SKM-1 treated with dmso at 0.1 percent for 144 hours (cell line): ENCODE measurements around the gene KLRB1.
"Not testable (repeated sequence)": the region's sequence is repeated elsewhere in the genome, so short reads cannot be mapped to it uniquely, and the experiment has no call there.

ENCODE experiments used
- DNase-seq: peaks from one replicate; lab custom pipeline; 2025; ENCODE audit not compliant: unreplicated experiment; lab: John Stamatoyannopoulos, UW

Gene KLRB1

DNA sequence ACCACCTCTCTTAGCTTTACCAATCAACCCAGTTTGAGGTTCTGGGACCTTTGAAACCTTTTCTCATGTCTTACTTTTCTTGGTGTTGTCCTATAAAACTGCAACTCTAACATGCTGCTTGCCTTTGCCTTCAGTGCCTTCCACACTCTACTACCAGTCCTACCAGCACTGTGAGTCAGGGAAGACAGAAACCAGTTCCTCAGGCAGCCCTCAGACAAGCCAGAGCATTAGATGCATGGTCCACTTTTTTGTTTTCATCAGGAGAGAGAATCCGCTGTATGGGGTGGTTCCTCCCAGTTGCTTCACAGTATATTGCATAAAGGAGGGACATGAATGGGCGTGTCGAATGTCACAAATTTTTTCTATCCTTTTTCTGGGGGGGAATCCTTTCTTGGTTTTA is 17.3 kb upstream of the KLRB1 start:
- DNase-seq = no peak

DNA sequence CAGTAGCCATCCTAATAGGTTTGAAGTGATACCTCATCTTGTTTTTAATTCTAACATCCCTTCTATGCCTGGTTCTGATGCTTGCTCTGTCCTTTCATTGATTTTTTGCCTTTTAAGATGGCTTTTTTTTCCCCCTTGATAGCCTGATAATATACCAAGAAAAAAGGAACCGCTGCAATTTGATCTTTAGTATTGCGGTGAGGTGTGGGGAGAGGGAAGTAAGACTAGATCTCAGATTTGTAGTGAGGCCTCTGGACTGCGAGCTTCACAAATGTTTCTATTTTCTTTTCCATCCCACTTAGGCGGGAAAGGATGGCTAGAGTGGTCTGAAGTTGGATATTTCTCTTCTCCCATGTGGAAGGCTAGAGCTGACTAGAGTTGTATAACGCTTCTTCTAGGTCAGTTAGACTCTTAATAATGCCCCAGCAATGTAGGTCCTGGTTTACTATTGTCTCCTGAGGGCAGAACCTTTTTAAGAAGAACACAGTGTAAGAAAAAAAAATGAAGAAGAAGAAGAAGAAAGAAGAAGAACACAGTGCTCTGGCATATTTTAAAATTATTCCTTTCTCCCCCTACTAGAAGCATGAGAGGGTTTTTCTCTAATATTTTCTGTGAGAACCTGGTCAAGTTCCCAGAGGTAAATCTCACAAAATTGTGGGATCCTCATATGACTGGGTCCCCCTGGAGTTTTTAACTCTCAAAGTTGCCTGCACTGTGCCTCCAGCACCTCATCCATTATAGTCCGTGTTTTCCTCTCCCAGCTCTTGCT is 11.9 kb upstream of the KLRB1 start:
- DNase-seq = no peak

GRCh38 chr12:9618906-9619305 is 11.2 kb upstream of the KLRB1 start:
- not testable (repeated sequence) for DNase-seq

- DNase-seq = no peak
Observed at GRCh38 chr12:9617124-9617523, 9.4 kb upstream of the KLRB1 start.

DNA sequence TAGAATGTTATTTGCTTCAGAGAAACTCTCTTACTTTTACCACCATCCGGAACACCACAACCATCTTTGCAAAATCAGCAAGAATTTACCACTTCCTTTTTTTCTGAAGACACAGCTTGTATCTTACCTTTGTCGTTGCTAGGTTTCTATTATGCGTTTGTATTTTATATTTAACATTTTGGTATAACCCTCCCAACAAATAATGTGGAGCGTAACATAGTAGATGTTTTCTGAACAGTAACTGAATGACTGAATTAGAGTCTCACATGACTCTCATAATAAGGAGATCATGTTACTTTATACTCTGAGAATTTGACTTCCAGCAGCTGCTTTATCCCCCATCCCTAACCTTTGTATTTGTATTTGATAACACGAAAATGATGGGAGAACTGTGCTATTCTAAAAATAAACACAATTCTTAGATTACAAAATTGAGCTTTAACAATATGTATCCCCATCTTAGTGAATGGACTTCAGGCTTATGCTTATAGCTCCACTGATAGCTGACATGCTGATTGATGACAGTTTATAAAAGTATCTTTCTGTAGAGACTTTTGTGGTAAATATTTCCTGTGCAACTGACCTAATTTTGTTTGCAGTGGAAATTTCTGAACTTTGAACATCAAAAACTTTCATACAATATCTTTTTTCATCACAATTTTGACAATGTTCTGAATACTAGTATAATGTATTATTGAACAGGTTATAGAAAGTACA is 7.9 kb upstream of the KLRB1 start:
- no peak for DNase-seq

- not testable (repeated sequence) for DNase-seq
Observed at GRCh38 chr12:9610606-9611005, 2.9 kb upstream of the KLRB1 start.

DNA sequence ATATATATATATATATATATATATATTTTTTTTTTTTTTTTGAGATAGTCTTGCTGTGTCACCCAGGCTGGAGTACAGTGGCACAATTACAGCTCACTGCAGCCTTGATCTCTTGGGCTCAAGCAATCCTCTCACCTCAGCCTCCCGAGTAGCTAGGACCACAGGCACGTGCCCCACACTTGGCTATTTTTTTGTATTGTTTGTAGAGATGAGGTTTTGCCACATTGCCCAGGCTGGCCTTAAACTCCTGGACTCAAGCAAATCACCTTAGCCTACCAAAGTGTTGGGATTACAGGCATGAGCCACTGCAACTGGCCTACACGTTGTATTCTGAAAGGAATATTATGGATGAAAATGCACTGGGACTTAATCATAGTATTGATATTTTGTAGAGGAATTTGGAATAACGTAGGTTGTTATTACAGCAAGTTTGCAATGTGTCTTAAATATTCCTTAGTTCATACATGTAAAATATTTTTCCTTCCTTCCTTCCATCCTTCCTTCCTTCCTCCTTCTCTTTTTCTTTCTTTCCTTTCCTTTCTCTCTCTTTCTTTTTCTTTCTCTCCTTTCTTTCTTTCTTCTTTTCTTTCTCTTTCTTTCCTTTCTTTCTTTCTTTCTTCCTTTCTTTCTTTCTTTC is 862 bp downstream of the KLRB1 start:
- DNase-seq = no peak

- DNase-seq = no peak
Observed at GRCh38 chr12:9606247-9606646, 1.5 kb downstream of the KLRB1 start.

DNA sequence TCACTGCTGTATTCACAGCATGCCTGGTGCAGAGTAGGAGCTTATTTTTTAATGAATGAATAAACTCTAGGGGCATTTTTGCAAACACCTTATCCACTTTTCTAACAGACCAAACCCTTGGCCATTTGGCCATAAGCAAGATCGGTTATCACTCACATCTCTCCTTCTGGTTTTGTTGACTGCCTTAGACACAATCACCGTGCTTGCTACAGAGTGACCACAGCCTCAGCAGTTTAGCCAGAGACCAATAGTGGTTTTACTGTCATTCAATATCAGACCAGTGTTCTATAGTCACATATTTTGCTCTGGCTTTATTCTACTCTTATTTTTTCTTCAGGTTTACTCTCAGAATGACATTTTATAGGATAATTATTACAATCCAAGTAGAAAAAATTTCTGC is 2.2 kb downstream of the KLRB1 start:
- DNase-seq = no peak

DNA sequence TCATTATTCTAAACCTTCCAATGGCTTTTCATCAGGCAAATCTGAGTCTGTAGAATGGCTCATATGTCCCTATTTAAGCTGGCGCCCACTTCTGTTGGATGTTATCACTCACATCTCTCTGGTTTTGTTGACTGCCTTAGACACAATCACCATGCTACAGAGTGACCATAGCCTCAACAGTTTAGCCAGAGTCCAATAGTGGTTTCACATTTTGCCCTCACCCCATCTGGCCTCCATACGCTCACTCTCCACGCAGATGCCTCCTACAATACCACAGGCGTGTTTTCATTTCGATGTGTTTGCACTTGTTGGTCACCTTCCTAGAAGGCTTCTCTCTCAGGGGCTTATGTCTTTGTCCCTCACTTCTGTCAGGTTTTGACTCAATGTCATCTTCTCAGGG is 3.4 kb downstream of the KLRB1 start:
- no peak for DNase-seq

DNA sequence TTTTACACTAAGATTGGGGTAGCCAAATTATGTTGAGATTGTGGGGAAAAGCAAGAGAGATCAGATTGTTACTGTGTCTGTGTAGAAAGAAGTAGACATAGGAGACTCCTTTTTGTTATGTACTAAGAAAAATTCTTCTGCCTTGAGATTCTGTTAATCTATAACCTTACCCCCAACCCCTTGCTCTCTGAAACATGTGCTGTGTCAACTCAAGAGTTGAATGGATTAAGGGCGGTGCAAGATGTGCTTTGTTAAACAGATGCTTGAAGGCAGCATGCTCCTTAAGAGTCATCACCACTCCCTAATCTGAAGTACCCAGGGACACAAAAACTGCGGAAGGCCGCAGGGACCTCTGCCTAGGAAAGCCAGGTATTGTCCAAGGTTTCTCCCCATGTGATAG is 7.3 kb downstream of the KLRB1 start:
- not testable (repeated sequence) for DNase-seq

- no peak for DNase-seq
Observed at GRCh38 chr12:9598363-9598762, 9.4 kb downstream of the KLRB1 start.

GRCh38 chr12:9597365-9597764 is 10.4 kb downstream of the KLRB1 start:
- no peak for DNase-seq

- DNase-seq = no peak
Observed at GRCh38 chr12:9590441-9590840, 17.3 kb downstream of the KLRB1 start.

- no peak for DNase-seq
Observed at GRCh38 chr12:9588749-9589148, 19.0 kb downstream of the KLRB1 start.

DNA sequence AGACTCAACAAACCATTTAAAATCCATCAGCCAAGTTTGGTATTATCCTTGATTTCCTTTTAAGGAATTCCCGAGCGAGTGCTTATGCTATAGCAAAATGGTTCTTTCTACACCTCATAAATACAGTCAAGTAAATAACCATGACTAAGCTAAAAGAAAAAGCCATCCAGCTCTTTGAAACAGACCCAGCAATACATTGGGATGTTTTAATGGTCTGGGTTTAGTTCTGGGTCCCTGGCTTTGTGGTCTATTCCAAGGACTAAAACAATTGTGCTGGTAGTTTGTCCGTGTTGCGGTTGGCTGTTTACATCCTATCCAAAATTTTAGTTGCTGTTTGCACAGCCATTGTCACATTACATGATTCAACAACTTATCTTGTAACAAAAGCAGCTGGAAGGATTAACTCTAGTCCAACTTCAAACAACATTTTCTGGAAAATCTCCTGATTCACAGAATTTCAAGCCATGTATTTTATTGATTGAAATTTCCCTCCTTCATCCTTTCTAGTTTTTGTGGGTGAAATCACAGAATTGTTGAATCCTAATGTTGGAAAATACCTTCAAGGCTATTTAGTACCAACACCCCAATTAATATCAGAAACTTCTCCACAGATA is 19.6 kb downstream of the KLRB1 start:
- no peak for DNase-seq

GRCh38 chr12:9577729-9578128 is 30.0 kb downstream of the KLRB1 start:
- not testable (repeated sequence) for DNase-seq

- DNase-seq = not testable (repeated sequence)
Observed at GRCh38 chr12:9567151-9567550, 40.6 kb downstream of the KLRB1 start.

- DNase-seq = not testable (repeated sequence)
Observed at GRCh38 chr12:9566113-9566512, 41.6 kb downstream of the KLRB1 start.

GRCh38 chr12:9564418-9564817 is 43.3 kb downstream of the KLRB1 start:
- not testable (repeated sequence) for DNase-seq

DNA sequence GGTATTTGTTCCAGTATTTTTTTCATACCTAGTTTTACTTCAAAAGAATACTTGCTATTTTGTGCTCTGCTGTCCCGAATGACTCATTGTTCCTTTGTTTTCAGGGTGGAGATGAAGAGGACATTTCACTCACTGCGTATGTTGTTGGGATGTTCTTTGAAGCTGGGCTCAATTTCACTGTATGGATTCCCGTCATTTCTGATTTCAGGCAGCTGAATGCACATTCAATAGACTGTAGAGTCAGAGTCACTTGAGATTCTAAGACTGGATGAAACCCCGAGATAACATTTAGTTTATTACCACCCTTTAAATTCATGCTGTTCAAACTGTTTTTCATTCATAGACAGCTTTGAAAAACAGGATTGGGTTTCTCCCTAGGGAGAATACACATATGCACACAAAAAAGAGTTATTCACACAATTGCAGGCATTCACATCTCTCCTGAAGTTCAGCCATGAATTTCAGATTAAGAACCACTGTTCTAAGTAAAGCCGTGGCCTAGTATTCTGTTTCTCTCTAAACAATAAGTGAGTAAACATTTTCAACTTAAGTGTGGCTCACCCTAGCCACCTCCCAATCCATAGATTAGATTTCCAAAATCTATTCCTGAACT is 44.8 kb downstream of the KLRB1 start:
- not testable (repeated sequence) for DNase-seq
